Stomach (tissue), 9 donors: ENCODE measurements around the gene INTS7. TPM values are rescaled to one million over a fixed set of nuclear protein-coding genes. Genes with fewer than 3 reads are reported as not detected.
A peak's percentile ranks its signal among the peaks of the same experiment; 100 is the strongest.
"Not testable (repeated sequence)": the region's sequence is repeated elsewhere in the genome, so short reads cannot be mapped to it uniquely, and the experiment has no call there.

Experiments used
- DNase-seq, 2 donors: peaks; one replicate each; pipeline versions ENCODE4 v3.0.0 to v3.0.0-alpha.2; 2013 to 2019
- H3K27ac ChIP-seq, 5 donors: fragments of 200-600 bp in 4 of 5; sonication (generic) in 4 of 5; one replicate each; pipeline ENCODE4 v1.5.1; 2013 to 2019; ENCODE audit warnings: mild to moderate bottlenecking in 1 of 5, moderate library complexity in 1 of 5
- H3K27me3 ChIP-seq, 3 donors: fragments of 200-600 bp; sonication (generic); one replicate each; pipeline ENCODE4 v1.5.1; 2017 to 2019; ENCODE audit warnings: mixed run types in 1 of 3
- H3K36me3 ChIP-seq, 4 donors: fragments of 200-600 bp; sonication (generic); 1 replicate in 3 of 4; 2 replicates in 1 of 4; pipeline ENCODE4 v1.5.1; 2016 to 2019
- H3K4me1 ChIP-seq, 4 donors: fragments of 200-600 bp; sonication (generic); one replicate each; pipeline ENCODE4 v1.5.1; 2016 to 2019
- H3K4me3 ChIP-seq, 4 donors: fragments of 200-600 bp; sonication (generic) in 3 of 4; one replicate each; pipeline ENCODE4 v1.5.1; 2016 to 2019; ENCODE audit warnings: mild to moderate bottlenecking in 1 of 4
- H3K9me3 ChIP-seq, 4 donors: fragments of 200-600 bp; sonication (generic); one replicate each; pipeline ENCODE4 v1.5.1; 2016 to 2019
- EP300 ChIP-seq: sonication (generic); formaldehyde crosslinking; IDR thresholded peaks from one replicate; pipeline ENCODE4 v1.6.1; 2017; ENCODE audit warnings: antibody characterized with exemption
- POLR2A ChIP-seq, 4 donors: fragments of 450-650 bp; IDR thresholded peaks; one replicate each; pipeline ENCODE4 v1.6.1; 2016; ENCODE audit warnings: antibody characterized with exemption in 4 of 4, control low read depth in 2 of 4, mild to moderate bottlenecking in 1 of 4, moderate library complexity in 1 of 4
- POLR2AphosphoS5 ChIP-seq, 3 donors: sonication (generic); formaldehyde crosslinking; IDR thresholded peaks; one replicate each; pipeline ENCODE4 v1.6.1; 2016; ENCODE audit warnings: antibody characterized with exemption in 3 of 3
- WGBS, 5 donors: extraction: QIAGEN DNeasy Blood & Tissue Kit in 3 of 5; methylation state at CpG; one replicate each; pipeline versions ENCODE4 v1.1.5 to v1.1.7; 2013 to 2018; 5-methylcytosine and 5-hydroxymethylcytosine counted together
- intact Hi-C: fragments of 100-400 bp; cut with DNase I; formaldehyde crosslinking; loops from one replicate; pipeline ENCODE4 v1.15.1; 2023; ENCODE audit warnings: low total_unique reads
- polyA plus RNA-seq, 3 donors: library from polyadenylated mRNA; stranded (reverse); fragments of 200-250 nt; gene quantifications; one replicate each; pipeline ENCODE4 v1.2.3, GENCODE V29; 2013
- total RNA-seq, 5 donors: library from RNA; depleted of rRNA; stranded (reverse); fragments of >200 nt; gene quantifications; one replicate each; pipeline versions ENCODE4 v1.1.0 to v1.2.3, GENCODE V29; 2014 to 2016
- TF ChIP-seq, protein P1 (sequence below), 7 experiments: fragments of 450-650 bp in 4 of 7; fragments of 200-600 bp in 3 of 7; sonication (generic) in 3 of 7; IDR thresholded peaks; one replicate each; pipeline ENCODE4 v1.5.1; 2016 to 2019; ENCODE audit warnings: antibody characterized with exemption in 7 of 7, control low read depth in 2 of 7, mild to moderate bottlenecking in 1 of 7
- donor health status: healthy with polysubstance abuse.
- donor health status: Bipolar disorder and iron deficiency.
- donor health status: healthy.

INTS7 gene
- total and polyA plus RNA-seq, 8 donors: 1.2 to 156 (median 9.5) TPM

DNA sequence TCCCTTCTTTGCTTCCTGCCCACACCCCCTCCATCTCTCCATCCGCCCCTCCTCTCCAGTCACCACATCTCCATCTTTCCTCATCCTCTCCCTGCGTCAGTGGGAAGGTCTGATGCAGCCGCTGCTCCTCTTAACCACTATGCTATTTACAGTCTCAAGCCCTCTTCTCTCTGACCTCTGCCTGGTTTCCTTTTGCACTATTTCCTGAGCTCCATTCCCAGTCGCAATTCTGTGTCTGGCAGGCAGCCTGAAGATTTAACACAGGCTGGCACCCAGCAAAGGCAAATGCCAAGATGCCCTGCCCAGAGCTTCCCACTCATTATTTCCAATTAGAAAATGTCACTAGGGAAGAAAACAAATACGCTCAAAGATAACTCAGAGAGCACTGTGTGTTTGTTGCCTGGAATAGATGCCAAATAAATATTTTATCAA lies 115.2 kb downstream of the INTS7 start:
- peak; percentile 56 to 71 for DNase-seq
- Histone ChIP-seq H3K9me3 (no peaks in the 10 kb centered on the region), H3K27ac (peak overlapping the region in 3 of 5 donors; percentile 14 to 63 (median 37)), H3K27me3 (no peaks in the 10 kb centered on the region), H3K36me3 (no peaks in the 10 kb centered on the region), H3K4me3 (no peak overlapping the region), H3K4me1 (peaks cover 0 to 37% (median 17%) of the 10 kb centered on the region in 4 donors)
- WGBS, 5 donors: 22 to 31% (median 26%) methylated on average over 5 of the region's 5 CpGs
- intact Hi-C loops: no loop called here
- no peak for TF ChIP-seq POLR2A (IDR thresholded peaks at IDR 0.05)
- TF ChIP-seq POLR2AphosphoS5 (IDR thresholded peaks at IDR 0.05): peak in 2 of 3 donors; percentile 8 to 22

DNA sequence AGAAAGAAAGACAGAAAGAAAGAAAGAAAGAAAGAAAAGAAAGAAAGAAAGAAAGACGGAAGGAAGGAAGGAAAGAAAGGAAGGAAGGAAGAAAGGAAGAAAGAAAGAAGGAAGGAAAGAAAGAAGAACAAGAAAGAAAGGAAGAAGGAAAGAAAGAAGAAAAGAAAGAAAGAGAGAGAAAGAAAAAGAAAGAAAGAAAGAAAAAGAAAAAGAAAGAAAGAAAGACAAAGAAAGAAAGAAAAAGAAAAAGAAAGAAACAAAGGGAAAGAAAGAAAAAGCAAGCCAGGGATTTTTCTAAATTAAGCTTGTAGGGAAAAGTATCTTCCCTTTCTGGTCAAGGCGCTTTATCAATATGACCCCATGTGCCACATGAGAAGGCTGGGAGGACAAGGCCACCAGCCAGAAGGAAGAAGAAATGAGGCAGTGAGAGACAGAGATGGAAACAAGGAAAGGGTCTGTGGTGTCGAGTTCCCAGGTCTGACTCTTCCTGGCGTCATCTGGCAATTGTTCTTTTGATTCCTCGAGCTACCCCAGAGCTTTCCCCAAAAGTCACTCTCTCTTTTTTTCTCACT lies 116.4 kb downstream of the INTS7 start:
- Histone ChIP-seq H3K27me3 (no peaks in the 10 kb centered on the region), H3K4me3 (no peak overlapping the region), H3K4me1 (peaks cover 0 to 37% (median 17%) of the 10 kb centered on the region in 4 donors), H3K9me3 (no peaks in the 10 kb centered on the region), H3K27ac (no peak overlapping the region), H3K36me3 (no peaks in the 10 kb centered on the region)
- intact Hi-C loops: no loop called here
- no peak for DNase-seq
- 83 to 96% (median 90%) methylated on average over 5 of the region's 5 CpGs for WGBS, 5 donors
- no peak for TF ChIP-seq EP300
- TF ChIP-seq, protein P1, sequence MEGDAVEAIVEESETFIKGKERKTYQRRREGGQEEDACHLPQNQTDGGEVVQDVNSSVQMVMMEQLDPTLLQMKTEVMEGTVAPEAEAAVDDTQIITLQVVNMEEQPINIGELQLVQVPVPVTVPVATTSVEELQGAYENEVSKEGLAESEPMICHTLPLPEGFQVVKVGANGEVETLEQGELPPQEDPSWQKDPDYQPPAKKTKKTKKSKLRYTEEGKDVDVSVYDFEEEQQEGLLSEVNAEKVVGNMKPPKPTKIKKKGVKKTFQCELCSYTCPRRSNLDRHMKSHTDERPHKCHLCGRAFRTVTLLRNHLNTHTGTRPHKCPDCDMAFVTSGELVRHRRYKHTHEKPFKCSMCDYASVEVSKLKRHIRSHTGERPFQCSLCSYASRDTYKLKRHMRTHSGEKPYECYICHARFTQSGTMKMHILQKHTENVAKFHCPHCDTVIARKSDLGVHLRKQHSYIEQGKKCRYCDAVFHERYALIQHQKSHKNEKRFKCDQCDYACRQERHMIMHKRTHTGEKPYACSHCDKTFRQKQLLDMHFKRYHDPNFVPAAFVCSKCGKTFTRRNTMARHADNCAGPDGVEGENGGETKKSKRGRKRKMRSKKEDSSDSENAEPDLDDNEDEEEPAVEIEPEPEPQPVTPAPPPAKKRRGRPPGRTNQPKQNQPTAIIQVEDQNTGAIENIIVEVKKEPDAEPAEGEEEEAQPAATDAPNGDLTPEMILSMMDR (IDR thresholded peaks at IDR 0.05): no peak
- no peak for TF ChIP-seq POLR2A (IDR thresholded peaks at IDR 0.05)
- no peak for TF ChIP-seq POLR2AphosphoS5 (IDR thresholded peaks at IDR 0.05)

DNA sequence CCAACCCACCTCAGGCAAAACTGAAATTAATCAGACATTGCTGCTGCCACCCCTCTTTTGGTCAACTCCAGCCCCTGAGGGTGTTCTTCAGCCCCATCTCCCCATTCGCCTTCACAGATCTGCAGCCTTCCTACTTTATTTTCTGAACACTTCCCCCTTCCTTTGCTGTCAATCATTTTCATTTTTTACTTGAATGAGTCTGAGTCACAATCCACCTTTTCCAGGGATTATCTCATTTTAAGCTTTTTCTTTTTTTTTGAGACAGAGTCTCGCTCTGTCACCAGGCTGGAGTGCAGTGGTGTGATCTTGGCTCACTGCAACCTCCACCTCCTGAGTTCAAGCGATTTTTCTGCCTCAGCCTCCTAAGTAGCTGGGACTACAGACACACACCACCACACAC lies 118.9 kb downstream of the INTS7 start:
- H3K9me3 ChIP-seq, H3K27me3 ChIP-seq, H3K4me3 ChIP-seq, DNase-seq, intact Hi-C loops, H3K27ac ChIP-seq, H3K36me3 ChIP-seq: not testable (repeated sequence)
- peaks cover 0 to 37% (median 19%) of the 10 kb centered on the region in 4 donors for H3K4me1 ChIP-seq
- 89 to 99% (median 95%) methylated on average over 3 of the region's 3 CpGs for WGBS, 5 donors

DNA sequence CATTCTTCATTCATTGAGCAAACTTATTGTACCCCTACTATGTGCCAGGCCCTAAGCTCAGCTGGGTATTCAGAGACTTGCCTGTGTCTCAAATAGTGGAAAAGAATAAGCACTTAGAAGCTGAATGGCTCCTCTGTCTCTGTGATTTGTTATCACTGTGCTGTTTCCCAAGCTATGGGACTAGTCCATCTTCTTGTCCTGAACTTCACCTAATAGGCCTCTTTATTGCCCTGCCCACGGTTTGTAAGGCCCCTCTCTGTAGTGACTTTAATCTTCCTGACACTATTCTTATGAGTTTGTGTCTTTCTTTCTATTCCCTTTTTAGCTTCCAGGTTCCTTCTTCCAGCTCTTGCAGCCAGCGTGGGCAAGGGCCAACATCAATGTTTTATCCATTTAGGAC lies 119.4 kb downstream of the INTS7 start:
- Histone ChIP-seq H3K36me3 (no peaks in the 10 kb centered on the region), H3K27me3 (no peaks in the 10 kb centered on the region), H3K27ac (no peak overlapping the region), H3K4me3 (no peak overlapping the region), H3K9me3 (no peaks in the 10 kb centered on the region), H3K4me1 (peaks cover 0 to 39% (median 19%) of the 10 kb centered on the region in 4 donors)
- no peak for DNase-seq
- WGBS, 5 donors: 72 to 82% (median 75%) methylated on average over 2 of the region's 2 CpGs
- TF ChIP-seq EP300 (no peak), POLR2AphosphoS5 (IDR thresholded peaks at IDR 0.05) (no peak), POLR2A (IDR thresholded peaks at IDR 0.05) (no peak)
- TF ChIP-seq, protein P1 (IDR thresholded peaks at IDR 0.05): no peak
- intact Hi-C loops: no loop called here

DNA sequence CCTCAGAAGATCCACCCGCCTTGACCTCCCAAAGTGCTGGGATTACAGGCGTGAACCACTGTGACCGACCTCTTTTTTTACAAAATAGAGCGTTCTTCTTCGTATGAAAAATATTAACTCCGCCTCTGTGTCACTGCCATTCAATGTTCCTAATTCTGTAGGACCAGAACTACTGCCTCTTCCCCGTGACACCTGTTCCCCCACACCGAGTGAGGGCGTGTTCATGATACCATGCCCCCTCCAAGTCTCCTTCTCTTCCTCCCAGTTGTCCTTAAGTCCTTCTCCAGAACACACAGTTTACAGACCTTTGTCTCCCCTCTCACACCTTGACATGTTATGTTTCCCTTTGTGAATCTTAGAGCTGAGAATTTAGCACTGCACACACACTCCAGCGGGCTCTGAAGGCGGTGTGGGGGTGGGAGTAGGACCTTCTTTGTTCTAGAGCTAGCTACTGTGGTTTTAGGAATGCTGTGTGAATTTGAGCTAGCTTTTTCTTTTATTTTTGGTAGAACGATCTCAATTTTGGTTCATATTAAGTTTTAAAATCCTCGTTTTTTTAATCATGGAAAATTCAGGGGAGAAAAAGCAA lies 122.4 kb downstream of the INTS7 start:
- Histone ChIP-seq H3K27me3 (peaks cover 0 to 5% (median 0%) of the 10 kb centered on the region in 3 donors), H3K27ac (no peak overlapping the region), H3K36me3 (no peaks in the 10 kb centered on the region), H3K9me3 (no peaks in the 10 kb centered on the region), H3K4me1 (peaks cover 0 to 15% (median 5%) of the 10 kb centered on the region in 4 donors), H3K4me3 (no peak overlapping the region)
- WGBS, 5 donors: 89 to 92% (median 91%) methylated on average over 13 of the region's 13 CpGs
- intact Hi-C loops: no loop called here
- no peak for TF ChIP-seq POLR2A (IDR thresholded peaks at IDR 0.05)
- TF ChIP-seq, protein P1 (IDR thresholded peaks at IDR 0.05): no peak
- TF ChIP-seq POLR2AphosphoS5 (IDR thresholded peaks at IDR 0.05): no peak
- no peak for TF ChIP-seq EP300
- no peak for DNase-seq
